GM12891 (cell line): ENCODE data around the gene RBKS.
A peak's percentile ranks its signal among the peaks of the same experiment; 100 is the strongest.

Experiments
- DNase-seq: peaks from one replicate; pipeline ENCODE4 v3.0.0; 2011; ENCODE audit warnings: low spot score; ENCODE audit not compliant: insufficient read length
- FAIRE-seq: peaks from 2 replicates; lab custom pipeline; 2011; peaks lifted over from hg19 to GRCh38; lab: Jason Lieb, UNC
- PAX5 ChIP-seq: IDR thresholded peaks from 2 replicates; pipeline ENCODE4 v1.6.1; 2011; ENCODE audit warnings: low read length, moderate library complexity, mild to moderate bottlenecking; ENCODE audit not compliant: insufficient read depth, severe bottlenecking
- POLR2A ChIP-seq: IDR thresholded peaks from 2 replicates; pipeline ENCODE4 v1.6.1; 2011; ENCODE audit warnings: low read depth, low read length, control low read depth
- POLR2AphosphoS5 ChIP-seq: IDR thresholded peaks from 2 replicates; pipeline ENCODE4 v1.6.1; 2011; ENCODE audit warnings: low read depth, low read length, control low read depth
- POU2F2 ChIP-seq: IDR thresholded peaks from 2 replicates; pipeline ENCODE4 v1.6.1; 2011; ENCODE audit warnings: low read depth, mild to moderate bottlenecking, control low read depth, low read length, moderate library complexity
- SPI1 ChIP-seq: IDR thresholded peaks from 2 replicates; pipeline ENCODE4 v1.6.1; 2011; ENCODE audit warnings: low read depth, low read length, control low read depth
- TAF1 ChIP-seq: IDR thresholded peaks from 2 replicates; pipeline ENCODE4 v1.6.1; 2011; ENCODE audit warnings: low read depth, low read length, control low read depth

The RBKS gene

GRCh38 chr2:27909901-27910300, 19.7 kb upstream of the RBKS start:
- TF ChIP-seq POLR2AphosphoS5 (no peak), TAF1 (no peak), POU2F2 (no peak), POLR2A (no peak), PAX5 (no peak), SPI1 (no peak)
- no peak for FAIRE-seq

GRCh38 chr2:27907547-27907946, 17.4 kb upstream of the RBKS start:
- DNase-seq (no peak), FAIRE-seq (no peak)
- TF ChIP-seq PAX5, result no peak
- no peak for TF ChIP-seq POLR2AphosphoS5
- TF ChIP-seq POLR2A, result no peak
- TF ChIP-seq TAF1, result no peak
- no peak for TF ChIP-seq SPI1
- no peak for TF ChIP-seq POU2F2

More at GRCh38 chr2:27909901-27910300, 19.7 kb upstream of the RBKS start:
- no peak for DNase-seq

GRCh38 chr2:27906074-27906473, 15.9 kb upstream of the RBKS start:
- no peak for DNase-seq
- no peak for FAIRE-seq
- no peak for TF ChIP-seq SPI1
- TF ChIP-seq PAX5, result no peak
- TF ChIP-seq POLR2AphosphoS5, result no peak
- no peak for TF ChIP-seq POLR2A
- no peak for TF ChIP-seq TAF1
- TF ChIP-seq POU2F2, result no peak

GRCh38 chr2:27904405-27904665, 14.1 kb upstream of the RBKS start:
- no peak for FAIRE-seq
- DNase-seq, result no peak
- TF ChIP-seq PAX5, result no peak
- TF ChIP-seq POU2F2, result no peak
- TF ChIP-seq SPI1, result no peak
- TF ChIP-seq POLR2AphosphoS5, result no peak
- TF ChIP-seq TAF1, result no peak
- no peak for TF ChIP-seq POLR2A

- DNase-seq (no peak), FAIRE-seq (no peak)
- TF ChIP-seq POLR2AphosphoS5 (no peak), POLR2A (no peak), TAF1 (no peak), POU2F2 (no peak), PAX5 (no peak), SPI1 (no peak)
Measured at GRCh38 chr2:27903649-27904404, 13.6 kb upstream of the RBKS start.

- TF ChIP-seq TAF1, result no peak
- no peak for TF ChIP-seq POLR2A
- TF ChIP-seq SPI1, result no peak
- no peak for TF ChIP-seq POLR2AphosphoS5
- no peak for TF ChIP-seq PAX5
- no peak for TF ChIP-seq POU2F2
- DNase-seq, result no peak
- FAIRE-seq, result no peak
Measured at GRCh38 chr2:27903018-27903417, 12.8 kb upstream of the RBKS start.

- TF ChIP-seq PAX5 (no peak), TAF1 (no peak), POLR2A (no peak), SPI1 (no peak), POU2F2 (no peak)
- FAIRE-seq (no peak), DNase-seq (no peak)
Measured at GRCh38 chr2:27902098-27902497, 11.9 kb upstream of the RBKS start.

GRCh38 chr2:27901234-27901633, 11.0 kb upstream of the RBKS start:
- peak; percentile 76 for FAIRE-seq
- no peak for DNase-seq
- no peak for TF ChIP-seq POU2F2

GRCh38 chr2:27897717-27898116, 7.5 kb upstream of the RBKS start:
- no peak for DNase-seq
- FAIRE-seq, result no peak

GRCh38 chr2:27893006-27893405, 2.8 kb upstream of the RBKS start:
- TF ChIP-seq POLR2A, result no peak
- no peak for TF ChIP-seq SPI1
- no peak for TF ChIP-seq TAF1
- TF ChIP-seq PAX5, result no peak
- no peak for TF ChIP-seq POLR2AphosphoS5
- TF ChIP-seq POU2F2, result no peak
- FAIRE-seq (no peak), DNase-seq (no peak)

More at GRCh38 chr2:27897717-27898116, 7.5 kb upstream of the RBKS start:
- TF ChIP-seq POU2F2, result no peak
- no peak for TF ChIP-seq POLR2AphosphoS5
- no peak for TF ChIP-seq TAF1
- no peak for TF ChIP-seq POLR2A
